Tibial nerve (tissue), 4 donors: ENCODE data around the gene FMN1.

Experiments
- EP300 ChIP-seq, 2 donors: sonication (generic); formaldehyde crosslinking; IDR thresholded peaks; one replicate each; pipeline ENCODE4 v1.6.1; 2017; ENCODE audit warnings: antibody characterized with exemption in 2 of 2, mild to moderate bottlenecking in 1 of 2
- POLR2A ChIP-seq, 2 donors: fragments of 450-650 bp; IDR thresholded peaks; one replicate each; pipeline ENCODE4 v1.6.1; 2017; ENCODE audit warnings: antibody characterized with exemption in 2 of 2, mild to moderate bottlenecking in 2 of 2, moderate library complexity in 2 of 2
- TF ChIP-seq, protein P1 (sequence below), 5 experiments: fragments of 200-600 bp in 3 of 5; fragments of 450-650 bp in 2 of 5; sonication (generic) in 3 of 5; IDR thresholded peaks; one replicate each; pipeline ENCODE4 v1.5.1; 2016 to 2019; ENCODE audit warnings: antibody characterized with exemption in 5 of 5, mild to moderate bottlenecking in 3 of 5, moderate library complexity in 2 of 5

DNA sequence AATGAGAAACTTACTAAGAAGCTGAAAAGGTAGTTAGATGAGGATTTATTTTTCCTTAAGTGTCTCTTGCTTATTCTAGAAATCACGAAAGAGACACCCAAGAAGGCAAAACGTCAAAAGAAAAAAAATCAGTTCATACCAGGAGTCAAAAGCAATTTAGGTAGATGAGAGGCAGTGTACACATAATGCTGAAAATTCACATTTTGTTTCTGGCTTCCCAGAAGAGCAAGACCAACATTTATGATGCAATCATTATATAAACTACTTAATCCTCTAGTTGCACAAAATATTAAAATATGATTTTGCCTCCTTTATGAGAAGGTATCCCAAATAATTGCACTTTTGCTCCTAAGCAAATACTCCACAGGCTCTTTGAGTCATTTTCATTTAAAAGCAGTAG lies 228.0 kb downstream of the FMN1 start:
- TF ChIP-seq POLR2A (IDR thresholded peaks at IDR 0.05) (no peak), EP300 (IDR thresholded peaks at IDR 0.05) (no peak)
- TF ChIP-seq, protein P1, sequence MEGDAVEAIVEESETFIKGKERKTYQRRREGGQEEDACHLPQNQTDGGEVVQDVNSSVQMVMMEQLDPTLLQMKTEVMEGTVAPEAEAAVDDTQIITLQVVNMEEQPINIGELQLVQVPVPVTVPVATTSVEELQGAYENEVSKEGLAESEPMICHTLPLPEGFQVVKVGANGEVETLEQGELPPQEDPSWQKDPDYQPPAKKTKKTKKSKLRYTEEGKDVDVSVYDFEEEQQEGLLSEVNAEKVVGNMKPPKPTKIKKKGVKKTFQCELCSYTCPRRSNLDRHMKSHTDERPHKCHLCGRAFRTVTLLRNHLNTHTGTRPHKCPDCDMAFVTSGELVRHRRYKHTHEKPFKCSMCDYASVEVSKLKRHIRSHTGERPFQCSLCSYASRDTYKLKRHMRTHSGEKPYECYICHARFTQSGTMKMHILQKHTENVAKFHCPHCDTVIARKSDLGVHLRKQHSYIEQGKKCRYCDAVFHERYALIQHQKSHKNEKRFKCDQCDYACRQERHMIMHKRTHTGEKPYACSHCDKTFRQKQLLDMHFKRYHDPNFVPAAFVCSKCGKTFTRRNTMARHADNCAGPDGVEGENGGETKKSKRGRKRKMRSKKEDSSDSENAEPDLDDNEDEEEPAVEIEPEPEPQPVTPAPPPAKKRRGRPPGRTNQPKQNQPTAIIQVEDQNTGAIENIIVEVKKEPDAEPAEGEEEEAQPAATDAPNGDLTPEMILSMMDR (IDR thresholded peaks at IDR 0.05) = no peak
